Activated CD8-positive, alpha-beta memory T cell treated with anti-CD3 and anti-CD28 coated beads for 36 hours (primary cell): ENCODE measurements around the gene THRB. TPM values are rescaled to one million over a fixed set of nuclear protein-coding genes. Genes with fewer than 3 reads are reported as not detected.

Experiments used
- CTCF ChIA-PET: fragments of 350-600 bp; sonication (Branson Sonifier 250); formaldehyde crosslinking; loops from one replicate; lab custom pipeline; 2021; ENCODE audit warnings: antibody characterized with exemption; lab: Charles Lee
- POLR2A ChIA-PET: fragments of 350-600 bp; sonication (Branson Sonifier 250); formaldehyde crosslinking; loops from one replicate; lab custom pipeline; 2021; ENCODE audit warnings: antibody characterized with exemption; lab: Charles Lee
- total RNA-seq, 2 experiments: library from RNA; stranded (reverse); gene quantifications; one replicate each; pipeline ENCODE4 v1.2.3, GENCODE V29; 2021

The THRB gene
- total RNA-seq, 2 experiments from 2014 or later, result not detected

- POLR2A ChIA-PET, result no interaction called here
- CTCF ChIA-PET, result no interaction called here
Measured at GRCh38 chr3:24514119-24514518, 19.5 kb upstream of the THRB start.

GRCh38 chr3:24513463-24513862 is 18.8 kb upstream of the THRB start:
- CTCF ChIA-PET, result no interaction called here
- POLR2A ChIA-PET, result no interaction called here

- ChIA-PET CTCF (no interaction called here), POLR2A (no interaction called here)
Measured at GRCh38 chr3:24512564-24513197, 18.0 kb upstream of the THRB start.

DNA sequence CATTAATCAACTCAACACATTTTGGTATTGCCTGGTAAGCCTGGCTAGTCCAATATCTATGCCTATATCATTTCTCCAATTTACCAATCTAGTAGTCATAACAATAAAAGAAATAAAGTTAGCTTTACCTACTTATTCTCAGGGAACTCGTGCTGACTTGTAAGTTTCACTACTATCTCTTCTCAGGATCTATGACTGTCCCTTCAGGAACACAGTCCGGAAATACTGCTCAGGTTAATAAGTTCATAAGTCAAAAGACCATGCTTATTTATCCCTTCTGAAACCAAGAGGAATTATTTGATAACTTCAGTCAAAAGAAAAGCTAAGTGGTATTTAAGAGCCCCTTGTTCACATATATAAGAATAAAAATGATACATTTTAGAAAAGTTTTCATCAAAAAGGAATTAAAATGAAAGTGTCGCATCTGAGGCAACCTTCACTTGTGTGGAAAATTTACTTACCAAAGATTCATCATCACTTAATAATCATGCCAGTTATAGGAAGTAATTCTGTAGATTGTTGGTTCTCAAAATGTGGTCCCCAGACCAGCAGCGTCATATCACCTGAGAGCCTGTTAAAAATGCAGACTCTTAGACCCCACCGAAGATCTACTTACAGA is 15.5 kb upstream of the THRB start:
- POLR2A ChIA-PET, result no interaction called here
- CTCF ChIA-PET, result no interaction called here

- ChIA-PET CTCF (no interaction called here), POLR2A (no interaction called here)
Measured at GRCh38 chr3:24508423-24508839, 13.8 kb upstream of the THRB start.

DNA sequence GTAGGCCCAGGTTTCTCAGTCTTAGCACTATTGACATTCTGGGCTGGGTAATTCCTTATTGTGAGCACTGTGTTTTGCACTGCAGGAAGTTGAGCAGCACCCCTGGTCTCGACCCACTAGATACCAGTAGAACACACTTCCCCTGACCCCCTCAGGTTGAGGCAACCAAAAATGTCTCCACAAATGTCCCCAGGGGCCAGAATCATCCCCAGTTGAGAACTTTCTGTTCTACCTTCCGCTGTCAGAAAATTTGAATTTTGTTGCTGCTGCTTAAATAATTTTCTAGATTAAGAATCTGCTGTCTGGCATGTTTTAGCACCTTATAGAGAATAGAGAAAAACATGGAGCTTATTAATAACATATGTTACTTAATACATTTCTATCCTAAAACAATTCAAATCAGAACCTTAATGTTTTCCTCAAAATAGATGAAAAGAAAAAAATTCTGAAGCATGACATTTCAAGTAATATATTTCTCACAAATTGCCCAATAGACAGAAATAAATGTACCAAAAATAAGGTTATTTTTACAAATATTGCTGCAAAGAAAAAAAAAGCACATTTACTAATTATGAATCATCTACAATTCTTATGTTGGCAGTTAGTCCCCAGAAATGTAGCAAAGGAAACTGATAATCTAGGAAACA is 13.2 kb upstream of the THRB start:
- CTCF ChIA-PET, result no interaction called here
- POLR2A ChIA-PET, result no interaction called here

GRCh38 chr3:24506966-24507775 is 12.5 kb upstream of the THRB start:
- POLR2A ChIA-PET, result no interaction called here
- CTCF ChIA-PET, result no interaction called here

DNA sequence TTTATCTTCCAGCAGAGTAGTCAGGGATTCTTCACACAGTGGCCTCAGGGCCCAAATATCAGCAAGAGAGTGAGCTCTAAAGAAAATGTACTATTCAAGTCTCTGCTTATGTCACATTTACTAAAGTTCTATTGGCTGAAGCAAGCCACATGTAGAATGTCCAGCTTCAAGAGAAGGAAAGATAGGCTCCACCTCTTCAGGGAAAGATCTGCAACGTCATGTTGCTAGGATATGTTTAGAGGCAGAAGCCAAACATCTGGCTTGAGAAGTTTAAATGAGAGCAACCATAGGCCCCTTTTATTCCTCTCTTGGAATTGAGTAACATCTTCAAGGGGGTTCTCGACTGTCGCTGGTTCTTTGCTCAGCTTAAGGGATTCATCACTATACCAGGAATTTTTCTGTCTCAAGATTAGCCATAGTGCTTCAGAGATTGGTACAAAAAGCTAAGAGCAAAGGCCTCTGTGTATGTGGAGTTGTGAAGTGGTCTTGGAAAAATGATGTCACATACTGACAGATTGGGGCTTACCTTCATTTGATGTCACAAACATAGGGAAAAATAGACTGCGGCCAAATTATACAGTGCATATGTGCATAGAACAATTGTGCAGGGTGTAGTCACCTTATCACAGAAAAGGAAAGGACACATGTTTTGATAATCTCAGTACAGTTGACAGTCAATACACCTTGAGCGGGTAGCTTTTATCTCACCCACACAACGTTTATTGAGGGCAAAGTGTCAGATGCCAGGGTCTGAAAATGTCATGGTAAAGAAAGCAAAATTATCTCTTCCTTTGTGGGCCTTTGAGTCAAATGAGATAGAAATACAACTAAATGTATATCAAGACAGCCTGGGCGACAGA is 11.3 kb upstream of the THRB start:
- POLR2A ChIA-PET, result no interaction called here
- CTCF ChIA-PET, result no interaction called here

GRCh38 chr3:24504772-24505171 is 10.1 kb upstream of the THRB start:
- POLR2A ChIA-PET, result no interaction called here
- CTCF ChIA-PET, result no interaction called here

DNA sequence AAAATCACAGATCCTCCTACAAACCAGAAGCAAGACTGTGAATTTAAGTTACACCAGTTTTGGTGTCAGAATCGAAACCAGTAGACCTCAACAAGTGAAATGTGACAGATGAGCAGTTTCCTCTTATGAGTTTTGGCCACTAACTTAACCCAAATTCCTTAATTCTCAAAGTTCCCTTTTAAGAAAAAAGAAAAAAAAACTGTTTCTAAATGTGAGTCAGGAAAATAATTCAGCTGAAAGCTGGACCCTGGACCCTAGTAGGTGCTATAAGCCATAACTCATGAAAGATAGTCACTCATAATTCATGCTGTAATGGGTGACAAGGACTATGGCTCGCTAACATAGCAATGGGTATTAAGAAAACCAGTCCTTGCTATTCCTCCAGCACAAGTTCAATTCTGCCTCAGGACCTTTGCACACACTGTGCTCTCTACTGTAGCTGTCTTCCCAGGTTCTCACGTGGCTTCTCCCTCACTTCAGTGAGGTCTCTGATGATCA is 9.0 kb upstream of the THRB start:
- CTCF ChIA-PET, result no interaction called here
- POLR2A ChIA-PET, result no interaction called here

DNA sequence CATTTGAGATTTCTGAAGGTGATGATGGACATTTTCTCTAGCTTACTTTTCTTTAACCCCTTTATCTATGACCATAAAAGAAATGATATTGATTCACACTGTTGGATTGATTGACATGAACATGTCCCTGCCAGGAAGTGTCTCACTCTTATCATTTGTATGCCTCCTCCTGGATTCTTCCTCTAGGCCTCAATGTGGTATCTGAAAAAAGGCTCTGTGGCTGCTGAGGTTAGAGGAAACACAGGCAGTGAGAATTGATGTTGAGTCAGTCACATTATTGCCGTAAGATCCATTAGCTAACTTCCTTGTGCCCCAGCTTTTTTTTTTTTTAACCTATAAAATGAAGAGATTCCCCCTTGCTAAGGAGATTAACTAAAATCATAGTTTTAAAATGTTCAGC is 8.0 kb upstream of the THRB start:
- ChIA-PET CTCF (no interaction called here), POLR2A (no interaction called here)

DNA sequence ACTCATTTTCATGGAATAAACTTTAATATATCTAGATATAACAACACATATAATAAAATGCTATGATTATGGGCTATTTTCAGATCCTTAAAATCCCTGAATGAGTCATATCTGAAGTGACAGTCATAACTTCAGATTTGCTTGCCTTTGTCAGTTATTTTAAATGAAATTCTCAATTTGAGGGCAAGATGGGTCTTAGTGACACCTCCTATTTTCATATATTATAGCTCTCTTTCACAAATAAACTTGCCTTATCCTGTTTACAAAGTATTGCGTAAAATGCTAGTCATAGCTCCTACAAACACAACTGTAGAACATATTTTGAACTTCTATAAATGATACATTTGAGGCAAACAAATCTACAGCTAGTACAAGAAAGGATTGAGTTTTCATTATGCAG is 6.2 kb upstream of the THRB start:
- POLR2A ChIA-PET, result no interaction called here
- CTCF ChIA-PET, result no interaction called here

GRCh38 chr3:24499991-24500390 is 5.3 kb upstream of the THRB start:
- POLR2A ChIA-PET, result no interaction called here
- CTCF ChIA-PET, result no interaction called here

GRCh38 chr3:24498796-24499195 is 4.1 kb upstream of the THRB start:
- CTCF ChIA-PET, result no interaction called here
- POLR2A ChIA-PET, result no interaction called here

DNA sequence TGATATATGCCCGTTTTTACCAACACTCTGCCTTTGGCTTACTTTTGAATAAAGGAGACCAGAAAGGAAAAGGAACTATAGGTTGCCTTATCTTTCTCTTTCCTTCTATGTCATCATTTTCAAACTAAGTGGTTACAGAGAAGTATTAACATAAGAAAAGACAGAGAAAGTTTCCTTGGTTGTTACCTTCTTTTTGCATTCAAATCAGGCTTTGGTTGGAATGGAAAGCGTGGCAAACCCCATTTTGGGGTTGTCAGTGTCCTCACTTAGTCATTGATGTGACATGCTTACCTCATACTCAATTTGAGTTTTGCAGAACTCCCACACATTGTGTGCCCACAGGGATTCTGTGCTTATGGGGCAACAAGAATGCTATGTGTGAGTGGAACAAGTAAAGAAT is 3.7 kb upstream of the THRB start:
- CTCF ChIA-PET, result no interaction called here
- POLR2A ChIA-PET, result no interaction called here

DNA sequence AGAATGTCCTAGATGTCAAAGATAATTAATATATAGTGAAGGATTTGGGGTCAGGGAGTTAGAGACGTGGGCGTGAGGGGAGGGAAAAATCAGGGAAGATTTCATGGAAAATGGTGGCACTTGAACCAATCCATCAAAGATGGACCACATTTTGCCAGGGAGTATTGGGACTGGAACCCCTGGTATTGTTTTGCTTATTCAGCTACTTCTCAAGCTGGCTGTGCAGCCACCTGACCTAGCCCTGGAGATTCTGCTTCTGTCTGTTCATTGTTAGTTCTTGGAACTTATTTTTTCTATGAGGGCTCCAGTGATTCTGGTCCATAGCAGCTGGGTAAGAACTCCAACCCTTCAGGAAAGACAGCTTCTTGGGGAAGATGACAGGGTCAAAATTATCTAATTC is 3.3 kb upstream of the THRB start:
- CTCF ChIA-PET, result no interaction called here

GRCh38 chr3:24496529-24497482 is 2.2 kb upstream of the THRB start:
- ChIA-PET POLR2A (no interaction called here), CTCF (no interaction called here)

More for the DNA sequence above, 3.3 kb upstream of the THRB start:
- POLR2A ChIA-PET, result no interaction called here

DNA sequence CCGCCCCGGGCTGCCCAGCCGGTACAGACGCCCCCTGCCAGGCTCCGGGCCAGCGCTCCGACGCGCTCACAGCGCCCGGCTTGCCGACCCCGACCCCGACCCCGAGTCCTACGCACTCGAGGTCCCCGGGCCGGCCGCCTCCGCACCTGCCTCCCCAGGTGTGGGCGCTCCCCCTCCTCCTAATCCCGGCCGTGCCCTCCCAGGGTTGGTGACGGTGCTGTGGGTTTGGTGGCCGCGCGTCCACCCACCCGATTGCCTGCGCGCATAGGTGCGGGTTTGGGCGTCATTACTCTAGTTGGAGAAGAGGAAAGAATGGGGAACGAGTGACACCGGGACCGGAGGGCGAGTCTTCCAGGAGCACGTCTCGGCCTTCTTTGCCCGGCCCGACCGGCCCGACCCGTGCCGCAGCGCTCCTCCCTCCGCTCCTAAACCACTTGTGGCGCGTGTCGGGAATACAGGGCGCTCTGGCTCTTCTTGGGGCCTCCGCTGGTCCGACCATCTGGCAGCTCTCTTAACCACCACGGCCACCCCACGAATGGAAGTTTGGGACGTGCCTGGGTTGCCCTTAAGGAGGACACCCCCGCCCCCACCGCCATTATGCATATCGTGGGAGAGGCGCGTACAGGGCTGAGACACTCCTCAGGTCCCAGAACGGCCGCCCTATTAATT is 810 bp upstream of the THRB start:
- CTCF ChIA-PET, result no interaction called here
- POLR2A ChIA-PET, result no interaction called here
